WI38 (cell line): ENCODE data around the gene MYPOP.

Experiments
- H3K4me3 ChIP-seq: 2 replicates; pipeline ENCODE4 v1.5.1; 2011; ENCODE audit warnings: low read depth, mild to moderate bottlenecking, control low read depth, low read length
- CTCF ChIP-seq: IDR thresholded peaks from 2 replicates; pipeline ENCODE4 v1.5.1; 2012; ENCODE audit warnings: low read depth, mild to moderate bottlenecking, control low read depth, low read length

The MYPOP gene

GRCh38 chr19:45881082-45881908 is 21.1 kb downstream of the MYPOP start:
- no peak overlapping the region for H3K4me3 ChIP-seq

GRCh38 chr19:45879971-45880370 is 22.4 kb downstream of the MYPOP start:
- no peak for TF ChIP-seq CTCF
- no peak overlapping the region for H3K4me3 ChIP-seq

More at GRCh38 chr19:45881082-45881908, 21.1 kb downstream of the MYPOP start:
- no peak for TF ChIP-seq CTCF

GRCh38 chr19:45879055-45879454 is 23.4 kb downstream of the MYPOP start:
- no peak for TF ChIP-seq CTCF
- no peak overlapping the region for H3K4me3 ChIP-seq

GRCh38 chr19:45878043-45878794 is 24.2 kb downstream of the MYPOP start:
- no peak for TF ChIP-seq CTCF
- H3K4me3 ChIP-seq = no peak overlapping the region

GRCh38 chr19:45876411-45877197 is 25.8 kb downstream of the MYPOP start:
- H3K4me3 ChIP-seq = no peak overlapping the region
- no peak for TF ChIP-seq CTCF

GRCh38 chr19:45876161-45876410 is 26.3 kb downstream of the MYPOP start:
- no peak for TF ChIP-seq CTCF
- no peak overlapping the region for H3K4me3 ChIP-seq

GRCh38 chr19:45874620-45874966 is 27.8 kb downstream of the MYPOP start:
- H3K4me3 ChIP-seq = no peak overlapping the region
- no peak for TF ChIP-seq CTCF
